EH (cell line): ENCODE results near the gene CPPED1.
A peak's percentile ranks its signal among the peaks of the same experiment; 100 is the strongest.
"Not testable (repeated sequence)": the region's sequence is repeated elsewhere in the genome, so short reads cannot be mapped to it uniquely, and the experiment has no call there.

Source experiments
- DNase-seq: peaks from one replicate; pipeline ENCODE4 v3.0.0-alpha.2; 2015; ENCODE audit warnings: low read depth

Gene CPPED1

GRCh38 chr16:12766208-12766607, 37.5 kb downstream of the CPPED1 start:
- DNase-seq, result not testable (repeated sequence)

GRCh38 chr16:12764813-12765488, 38.7 kb downstream of the CPPED1 start:
- DNase-seq, result no peak

GRCh38 chr16:12763517-12763916, 40.2 kb downstream of the CPPED1 start:
- DNase-seq, result no peak

- no peak for DNase-seq
Observed at GRCh38 chr16:12760819-12761611, 42.7 kb downstream of the CPPED1 start.

- no peak for DNase-seq
Observed at GRCh38 chr16:12758670-12759558, 44.8 kb downstream of the CPPED1 start.

GRCh38 chr16:12758031-12758669, 45.5 kb downstream of the CPPED1 start:
- no peak for DNase-seq

- DNase-seq, result no peak
Observed at GRCh38 chr16:12757546-12757945, 46.1 kb downstream of the CPPED1 start.

- peak; percentile 74 for DNase-seq
Observed at GRCh38 chr16:12754824-12755543, 48.7 kb downstream of the CPPED1 start.

- no peak for DNase-seq
Observed at GRCh38 chr16:12753203-12754023, 50.3 kb downstream of the CPPED1 start.

- no peak for DNase-seq
Observed at GRCh38 chr16:12752159-12752558, 51.5 kb downstream of the CPPED1 start.

GRCh38 chr16:12750554-12750918, 53.2 kb downstream of the CPPED1 start:
- no peak for DNase-seq

GRCh38 chr16:12749076-12749475, 54.6 kb downstream of the CPPED1 start:
- peak; percentile 15 for DNase-seq

- DNase-seq, result no peak
Observed at GRCh38 chr16:12747827-12748226, 55.9 kb downstream of the CPPED1 start.

- DNase-seq, result no peak
Observed at GRCh38 chr16:12747261-12747660, 56.4 kb downstream of the CPPED1 start.

- DNase-seq, result no peak
Observed at GRCh38 chr16:12744860-12745259, 58.8 kb downstream of the CPPED1 start.

- DNase-seq, result no peak
Observed at GRCh38 chr16:12742741-12743140, 60.9 kb downstream of the CPPED1 start.

GRCh38 chr16:12740986-12741610, 62.6 kb downstream of the CPPED1 start:
- DNase-seq, result no peak

GRCh38 chr16:12739738-12740137, 63.9 kb downstream of the CPPED1 start:
- DNase-seq, result no peak

GRCh38 chr16:12737563-12737962, 66.1 kb downstream of the CPPED1 start:
- DNase-seq, result no peak

GRCh38 chr16:12735805-12736204, 67.9 kb downstream of the CPPED1 start:
- no peak for DNase-seq
